Right lobe of liver (tissue), 4 donors: ENCODE measurements around the gene MAP3K5.

Experiments used
- POLR2A ChIP-seq: fragments of 450-650 bp; IDR thresholded peaks from one replicate; pipeline ENCODE4 v1.6.1; 2017; ENCODE audit warnings: antibody characterized with exemption, mild to moderate bottlenecking
- TF ChIP-seq, protein P1 (sequence below), 4 donors: fragments of 200-600 bp in 3 of 4; fragments of 450-650 bp in 1 of 4; IDR thresholded peaks; one replicate each; pipeline versions ENCODE4 v1.5.1 to v1.8.0; 2016 to 2022; ENCODE audit warnings: antibody characterized with exemption in 4 of 4, mild to moderate bottlenecking in 2 of 4
- donor health status: DM: no; HTN: no; CAD: no.
- donor health status: DM: no; HTN: no; CAD: no.
- donor health status: DM: no; HTN: yes; CAD: no.

DNA sequence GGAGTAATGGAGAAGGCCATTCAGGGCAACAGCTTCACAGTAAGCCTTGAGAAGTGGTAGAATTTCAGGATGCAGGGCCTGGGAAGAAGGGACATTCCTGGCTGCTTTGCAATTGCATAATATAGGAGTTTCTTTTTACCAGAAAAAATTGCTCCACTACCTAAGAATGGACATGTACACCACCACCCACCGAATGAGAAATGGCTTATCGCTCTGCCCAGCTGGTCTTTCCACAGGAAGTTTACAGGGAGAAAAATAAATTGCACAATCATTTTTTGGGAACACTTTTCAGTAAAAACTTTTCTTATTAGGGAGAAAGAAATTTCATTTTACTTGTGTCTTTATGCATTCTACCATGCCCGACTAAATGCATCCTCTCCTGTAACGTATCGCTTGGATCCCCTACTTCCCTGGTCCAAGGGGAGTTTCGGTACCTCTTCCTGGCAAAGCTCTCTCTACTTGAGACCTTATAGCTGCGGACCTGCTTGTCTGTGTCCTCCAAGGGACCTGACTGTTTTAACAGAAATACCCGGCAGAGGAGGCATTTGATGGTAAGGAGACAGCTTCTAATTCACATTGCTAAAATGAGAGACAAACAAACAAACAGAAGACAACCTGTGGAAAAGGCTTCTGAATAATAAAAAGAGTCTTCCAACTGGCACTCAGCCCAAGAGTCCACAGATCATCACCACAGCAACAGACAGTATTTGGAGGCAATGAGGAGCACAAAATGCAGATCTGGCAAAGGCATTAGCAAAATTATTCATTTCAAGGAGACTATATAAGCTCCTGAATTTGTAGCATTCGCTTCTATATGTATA lies 54.2 kb downstream of the MAP3K5 start:
- TF ChIP-seq, protein P1, sequence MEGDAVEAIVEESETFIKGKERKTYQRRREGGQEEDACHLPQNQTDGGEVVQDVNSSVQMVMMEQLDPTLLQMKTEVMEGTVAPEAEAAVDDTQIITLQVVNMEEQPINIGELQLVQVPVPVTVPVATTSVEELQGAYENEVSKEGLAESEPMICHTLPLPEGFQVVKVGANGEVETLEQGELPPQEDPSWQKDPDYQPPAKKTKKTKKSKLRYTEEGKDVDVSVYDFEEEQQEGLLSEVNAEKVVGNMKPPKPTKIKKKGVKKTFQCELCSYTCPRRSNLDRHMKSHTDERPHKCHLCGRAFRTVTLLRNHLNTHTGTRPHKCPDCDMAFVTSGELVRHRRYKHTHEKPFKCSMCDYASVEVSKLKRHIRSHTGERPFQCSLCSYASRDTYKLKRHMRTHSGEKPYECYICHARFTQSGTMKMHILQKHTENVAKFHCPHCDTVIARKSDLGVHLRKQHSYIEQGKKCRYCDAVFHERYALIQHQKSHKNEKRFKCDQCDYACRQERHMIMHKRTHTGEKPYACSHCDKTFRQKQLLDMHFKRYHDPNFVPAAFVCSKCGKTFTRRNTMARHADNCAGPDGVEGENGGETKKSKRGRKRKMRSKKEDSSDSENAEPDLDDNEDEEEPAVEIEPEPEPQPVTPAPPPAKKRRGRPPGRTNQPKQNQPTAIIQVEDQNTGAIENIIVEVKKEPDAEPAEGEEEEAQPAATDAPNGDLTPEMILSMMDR (IDR thresholded peaks at IDR 0.05): no peak
- TF ChIP-seq POLR2A: no peak
